H1 (cell line): Measurements from ENCODE around the gene HKDC1. TPM values are rescaled to one million over a fixed set of nuclear protein-coding genes. Genes with fewer than 3 reads are reported as not detected.

Experiments
- CTCF ChIA-PET: fragments of 300-600 bp; sonication (Branson Sonifier 250); formaldehyde crosslinking; loops from one replicate; lab custom pipeline; 2021; ENCODE audit not compliant: partially characterized antibody; lab: Charles Lee
- POLR2A ChIA-PET: fragments of 300-600 bp; sonication (Branson Sonifier 250); formaldehyde crosslinking; loops from one replicate; lab custom pipeline; 2021; ENCODE audit warnings: inconsistent platforms; ENCODE audit not compliant: partially characterized antibody; lab: Charles Lee
- DNase-seq, 2 experiments: peaks; one replicate each; pipeline versions ENCODE4 v3.0.0 to v3.0.0-alpha.2; 2010 to 2022; ENCODE audit warnings: low spot score in 2 of 2, low read depth in 1 of 2, mixed read lengths in 1 of 2
- FAIRE-seq: peaks from 2 replicates; lab custom pipeline; 2011; peaks lifted over from hg19 to GRCh38; lab: Jason Lieb, UNC
- H2AFZ ChIP-seq: 2 replicates; pipeline ENCODE4 v1.8.1; 2012; ENCODE audit warnings: low read length, inconsistent platforms
- H2AK5ac ChIP-seq: 2 replicates; pipeline ENCODE4 v1.6.1; 2013; ENCODE audit warnings: low read depth, low read length
- H2BK120ac ChIP-seq: replicated peaks from 2 replicates; pipeline ENCODE3; 2013; ENCODE audit warnings: low read depth, low read length, inconsistent platforms
- H2BK12ac ChIP-seq: 2 replicates; pipeline ENCODE4 v1.6.1; 2013; ENCODE audit warnings: low read depth, low read length
- H2BK15ac ChIP-seq: 2 replicates; pipeline ENCODE4 v1.6.1; 2013; ENCODE audit warnings: low read length
- H2BK20ac ChIP-seq: 2 replicates; pipeline ENCODE4 v1.6.1; 2013; ENCODE audit warnings: low read length
- H2BK5ac ChIP-seq: 2 replicates; pipeline ENCODE4 v1.6.1; 2013; ENCODE audit warnings: low read depth, low read length
- H3K14ac ChIP-seq: 2 replicates; pipeline ENCODE4 v1.6.1; 2013; ENCODE audit warnings: inconsistent platforms; ENCODE audit not compliant: insufficient read length
- H3K18ac ChIP-seq: 2 replicates; pipeline ENCODE4 v1.6.1; 2013; ENCODE audit warnings: low read length; ENCODE audit errors: extremely low read depth
- H3K23ac ChIP-seq: 2 replicates; pipeline ENCODE4 v1.6.1; 2013; ENCODE audit warnings: inconsistent platforms; ENCODE audit not compliant: insufficient read length
- H3K23me2 ChIP-seq: 2 replicates; pipeline ENCODE4 v1.6.1; 2013; ENCODE audit warnings: low read depth, low read length
- H3K27ac ChIP-seq: 2 replicates; pipeline ENCODE4 v1.6.1; 2011; ENCODE audit warnings: low read depth, low read length, inconsistent platforms
- H3K27me3 ChIP-seq, 4 experiments: replicated peaks in 1 of 4; 1 replicate in 1 of 4; 2 replicates in 3 of 4; pipeline versions ENCODE4 v1.6.1 to v1.8.1; 2011 to 2013; ENCODE audit warnings: low read length in 3 of 4, mild to moderate bottlenecking in 3 of 4, inconsistent platforms in 2 of 4, mixed read lengths in 2 of 4, moderate library complexity in 1 of 4; ENCODE audit not compliant: control insufficient read depth in 3 of 4, insufficient read depth in 3 of 4; ENCODE audit errors: extremely low read depth in 1 of 4
- H3K36me3 ChIP-seq, 4 experiments: 2 replicates each; pipeline versions ENCODE4 v1.6.1 to v1.8.1; 2011 to 2013; ENCODE audit warnings: mild to moderate bottlenecking in 4 of 4, low read length in 3 of 4, moderate library complexity in 2 of 4, control low read depth in 1 of 4, inconsistent platforms in 1 of 4; ENCODE audit not compliant: insufficient read depth in 4 of 4, control insufficient read depth in 2 of 4
- H3K4ac ChIP-seq: replicated peaks from 2 replicates; pipeline ENCODE3; 2013; ENCODE audit warnings: low read length, low read depth, mixed read lengths, inconsistent platforms; ENCODE audit not compliant: insufficient read length
- H3K4me1 ChIP-seq, 4 experiments: replicated peaks in 1 of 4; 1 replicate in 1 of 4; 2 replicates in 3 of 4; pipeline versions ENCODE4 v1.6.1 to v1.8.1; 2011 to 2013; ENCODE audit warnings: low read length in 3 of 4, inconsistent platforms in 2 of 4, mixed read lengths in 1 of 4; ENCODE audit not compliant: insufficient read depth in 4 of 4, control insufficient read depth in 3 of 4
- H3K4me2 ChIP-seq, 2 experiments: 2 replicates each; pipeline versions ENCODE4 v1.6.1 to v1.8.1; 2011 to 2013; ENCODE audit warnings: low read depth in 2 of 2, low read length in 2 of 2, control low read depth in 1 of 2, inconsistent platforms in 1 of 2, mild to moderate bottlenecking in 1 of 2; ENCODE audit not compliant: insufficient read depth in 1 of 2
- H3K4me3 ChIP-seq, 4 experiments: fragments of 200-600, 300-600 bp in 1 of 4; sonication (generic), shearing (Covaris generic), sonication (Bioruptor Twin) in 1 of 4; 2 replicates each; pipeline versions ENCODE4 v1.5.1 to v1.8.1; 2011 to 2016; ENCODE audit warnings: low read length in 4 of 4, low read depth in 3 of 4, control low read depth in 2 of 4, inconsistent platforms in 2 of 4, mild to moderate bottlenecking in 2 of 4, mixed read lengths in 1 of 4, moderate library complexity in 1 of 4; ENCODE audit not compliant: insufficient read depth in 2 of 4; ENCODE audit errors: extremely low read depth in 1 of 4
- H3K56ac ChIP-seq: replicated peaks from 2 replicates; pipeline ENCODE3; 2013; ENCODE audit warnings: low read depth, mild to moderate bottlenecking, mixed read lengths, low read length, inconsistent platforms; ENCODE audit not compliant: insufficient read length
- H3K79me1 ChIP-seq: 2 replicates; pipeline ENCODE4 v1.6.1; 2013; ENCODE audit warnings: low read depth, low read length, control low read depth
- H3K79me2 ChIP-seq, 2 experiments: 2 replicates each; pipeline versions ENCODE4 v1.6.1 to v1.8.1; 2012 to 2013; ENCODE audit warnings: low read length in 2 of 2, mild to moderate bottlenecking in 2 of 2, inconsistent platforms in 1 of 2; ENCODE audit not compliant: insufficient read depth in 2 of 2, control insufficient read depth in 1 of 2
- H3K9ac ChIP-seq, 4 experiments: replicated peaks in 1 of 4; 1 replicate in 1 of 4; 2 replicates in 3 of 4; pipeline versions ENCODE4 v1.6.1 to v1.8.1; 2011 to 2013; ENCODE audit warnings: low read depth in 3 of 4, low read length in 3 of 4, control low read depth in 2 of 4, mild to moderate bottlenecking in 2 of 4, moderate library complexity in 2 of 4, inconsistent platforms in 1 of 4; ENCODE audit errors: extremely low read depth in 1 of 4
- H3K9me3 ChIP-seq, 2 experiments: 2 replicates each; pipeline versions ENCODE4 v1.6.1 to v1.8.1; 2012 to 2013; ENCODE audit warnings: mild to moderate bottlenecking in 2 of 2, moderate library complexity in 2 of 2, control low read depth in 1 of 2, inconsistent platforms in 1 of 2, low read depth in 1 of 2, low read length in 1 of 2, mixed read lengths in 1 of 2; ENCODE audit not compliant: insufficient read depth in 2 of 2
- H4K20me1 ChIP-seq, 2 experiments: replicated peaks in 1 of 2; 2 replicates each; pipeline versions ENCODE3 to v1.8.1; 2011 to 2013; ENCODE audit warnings: inconsistent platforms in 2 of 2, low read length in 2 of 2, mild to moderate bottlenecking in 1 of 2; ENCODE audit not compliant: insufficient read depth in 2 of 2, control insufficient read depth in 1 of 2
- H4K5ac ChIP-seq: 2 replicates; pipeline ENCODE4 v1.6.1; 2013; ENCODE audit warnings: low read length, low read depth, mixed read lengths, inconsistent platforms; ENCODE audit not compliant: insufficient read length
- H4K8ac ChIP-seq: 2 replicates; pipeline ENCODE4 v1.8.0; 2013; ENCODE audit warnings: mild to moderate bottlenecking, moderate library complexity, low read length, inconsistent platforms; ENCODE audit not compliant: insufficient read depth; ENCODE audit errors: extremely low read depth
- H4K91ac ChIP-seq: replicated peaks from 2 replicates; pipeline ENCODE3; 2013; ENCODE audit warnings: low read length, mixed read lengths, inconsistent platforms; ENCODE audit not compliant: insufficient read length
- BRCA1 ChIP-seq: IDR thresholded peaks from 2 replicates; pipeline ENCODE4 v1.6.1; 2012; ENCODE audit warnings: low read depth, low read length, improper control_type of control experiment
- NANOG ChIP-seq: IDR thresholded peaks from 2 replicates; pipeline ENCODE4 v1.6.1; 2011; ENCODE audit warnings: low read length, low read depth, mild to moderate bottlenecking, inconsistent platforms; ENCODE audit not compliant: insufficient read depth, poor library complexity, severe bottlenecking
- WGBS, 2 experiments: shearing (Covaris generic) in 1 of 2; methylation state at CpG; one replicate each; pipeline versions ENCODE4 v1.1.6 to v1.1.7; 2013 to 2015; ENCODE audit warnings: low lambda C conversion rate in 2 of 2, mixed read lengths in 2 of 2, inconsistent platforms in 1 of 2, low coverage in 1 of 2, missing lambda C conversion rate in 1 of 2; ENCODE audit not compliant: insufficient replicate concordance in 2 of 2, insufficient coverage in 1 of 2, insufficient read length in 1 of 2; ENCODE audit errors: extremely low coverage in 1 of 2, missing lambda C conversion rate in 1 of 2; 5-methylcytosine and 5-hydroxymethylcytosine counted together
- polyA plus RNA-seq, 7 experiments: library from polyadenylated mRNA; depleted of rRNA in 3 of 7; stranded (reverse) in 5 of 7; unstranded in 2 of 7; fragments of >200 nt in 5 of 7; fragments of 200-250 nt in 2 of 7; gene quantifications; 1 replicate in 5 of 7; 2 replicates in 1 of 7; 4 replicates in 1 of 7; pipeline versions ENCODE4 v1.2.1 to v1.2.3, GENCODE V29; 2011 to 2013; ENCODE audit warnings: missing spikeins in 2 of 7, mixed read lengths in 2 of 7
- total RNA-seq: library from RNA; stranded (reverse); fragmentation: NEBNext Ultra II Directional; extraction: Animal tissue kit (Norgen Biotek cat#: 25700); gene quantifications from 2 replicates; pipeline ENCODE4 v1.2.1, GENCODE V29; 2021
- TF ChIP-seq, protein P1 (sequence below): IDR thresholded peaks from 2 replicates; pipeline ENCODE4 v1.6.1; 2012; ENCODE audit warnings: inconsistent platforms

The HKDC1 gene
- total and polyA plus RNA-seq, 2 of the 8 experiments (the other 6 are each of a cell fraction or from before 2014, with no cell fraction given), result 0.12 to 0.78 TPM

GRCh38 chr10:69240455-69240854, 20.3 kb downstream of the HKDC1 start:
- Histone ChIP-seq H2BK120ac (no peak overlapping the region), H3K27me3 (no peaks in the 10 kb centered on the region), H3K27ac (no peak overlapping the region), H3K23ac (no peak overlapping the region), H3K14ac (peak overlapping the region; percentile 69), H3K4me3 (no peak overlapping the region), H3K9me3 (no peaks in the 10 kb centered on the region), H2AFZ (no peak overlapping the region), H3K4me1 (no peaks in the 10 kb centered on the region), H2BK12ac (0 out of 2 replicates have a peak overlapping the region, but pooled peaks have one; percentile 7), H3K23me2 (no peaks in the 10 kb centered on the region), H3K79me2 (no peaks in the 10 kb centered on the region), H2AK5ac (no peak overlapping the region), H4K5ac (no peak overlapping the region), H4K8ac (no peak overlapping the region), H3K79me1 (no peaks in the 10 kb centered on the region), H3K4me2 (no peak overlapping the region), H2BK5ac (no peak overlapping the region), H2BK20ac (no peak overlapping the region; the same call in 1 of the 2 replicates), H3K18ac (no peak overlapping the region), H3K4ac (no peak overlapping the region), H3K9ac (no peak overlapping the region), H3K56ac (no peak overlapping the region), H4K20me1 (no peaks in the 10 kb centered on the region), H4K91ac (no peak overlapping the region), H3K36me3 (no peaks in the 10 kb centered on the region), H2BK15ac (no peak overlapping the region)
- no peak for FAIRE-seq
- DNase-seq, result no peak
- TF ChIP-seq NANOG (no peak), BRCA1 (no peak)
- TF ChIP-seq, protein P1, sequence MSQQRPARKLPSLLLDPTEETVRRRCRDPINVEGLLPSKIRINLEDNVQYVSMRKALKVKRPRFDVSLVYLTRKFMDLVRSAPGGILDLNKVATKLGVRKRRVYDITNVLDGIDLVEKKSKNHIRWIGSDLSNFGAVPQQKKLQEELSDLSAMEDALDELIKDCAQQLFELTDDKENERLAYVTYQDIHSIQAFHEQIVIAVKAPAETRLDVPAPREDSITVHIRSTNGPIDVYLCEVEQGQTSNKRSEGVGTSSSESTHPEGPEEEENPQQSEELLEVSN, result no peak
- ChIA-PET CTCF (interaction anchor here (1.0 to 8.1 kb wide), 13 partner anchors 9 to 179 kb away, joined by 3 to 66 read pairs (median 4); no protein-coding TSS in a partner anchor), POLR2A (no interaction called here)
- 96% methylated on average over 11 of the region's 11 CpGs; no CpG with 5 or more reads in 1 of the 2 experiments for WGBS, 2 experiments
